GM12872 (cell line): ENCODE data around the gene CAPZA1.

Experiments
- TF ChIP-seq, protein P1 (sequence below): IDR thresholded peaks from 3 replicates; pipeline ENCODE4 v1.5.1; 2011; ENCODE audit warnings: low read depth, mild to moderate bottlenecking, low read length, moderate library complexity; ENCODE audit not compliant: insufficient read depth

The CAPZA1 gene

DNA sequence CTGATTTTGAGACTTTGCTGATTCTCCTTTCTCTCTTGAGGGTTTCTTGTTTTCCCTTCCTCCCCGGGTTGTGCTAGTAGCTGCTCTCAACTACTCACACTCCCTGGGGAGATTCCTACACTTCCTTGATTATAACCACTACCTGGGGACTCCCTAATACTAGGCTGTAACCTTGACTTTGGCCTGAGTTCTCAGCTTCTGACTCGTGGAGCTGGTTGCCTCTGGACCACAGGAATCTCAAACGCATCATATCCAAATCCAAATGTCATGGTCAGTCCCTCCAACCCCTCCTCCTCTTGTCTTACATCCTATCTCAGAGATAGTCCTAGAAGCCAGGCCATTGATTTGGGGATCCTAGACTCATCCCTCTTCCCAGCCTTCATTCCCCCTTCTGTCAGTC, 66.8 kb downstream of the CAPZA1 start:
- TF ChIP-seq, protein P1, sequence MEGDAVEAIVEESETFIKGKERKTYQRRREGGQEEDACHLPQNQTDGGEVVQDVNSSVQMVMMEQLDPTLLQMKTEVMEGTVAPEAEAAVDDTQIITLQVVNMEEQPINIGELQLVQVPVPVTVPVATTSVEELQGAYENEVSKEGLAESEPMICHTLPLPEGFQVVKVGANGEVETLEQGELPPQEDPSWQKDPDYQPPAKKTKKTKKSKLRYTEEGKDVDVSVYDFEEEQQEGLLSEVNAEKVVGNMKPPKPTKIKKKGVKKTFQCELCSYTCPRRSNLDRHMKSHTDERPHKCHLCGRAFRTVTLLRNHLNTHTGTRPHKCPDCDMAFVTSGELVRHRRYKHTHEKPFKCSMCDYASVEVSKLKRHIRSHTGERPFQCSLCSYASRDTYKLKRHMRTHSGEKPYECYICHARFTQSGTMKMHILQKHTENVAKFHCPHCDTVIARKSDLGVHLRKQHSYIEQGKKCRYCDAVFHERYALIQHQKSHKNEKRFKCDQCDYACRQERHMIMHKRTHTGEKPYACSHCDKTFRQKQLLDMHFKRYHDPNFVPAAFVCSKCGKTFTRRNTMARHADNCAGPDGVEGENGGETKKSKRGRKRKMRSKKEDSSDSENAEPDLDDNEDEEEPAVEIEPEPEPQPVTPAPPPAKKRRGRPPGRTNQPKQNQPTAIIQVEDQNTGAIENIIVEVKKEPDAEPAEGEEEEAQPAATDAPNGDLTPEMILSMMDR: no peak

DNA sequence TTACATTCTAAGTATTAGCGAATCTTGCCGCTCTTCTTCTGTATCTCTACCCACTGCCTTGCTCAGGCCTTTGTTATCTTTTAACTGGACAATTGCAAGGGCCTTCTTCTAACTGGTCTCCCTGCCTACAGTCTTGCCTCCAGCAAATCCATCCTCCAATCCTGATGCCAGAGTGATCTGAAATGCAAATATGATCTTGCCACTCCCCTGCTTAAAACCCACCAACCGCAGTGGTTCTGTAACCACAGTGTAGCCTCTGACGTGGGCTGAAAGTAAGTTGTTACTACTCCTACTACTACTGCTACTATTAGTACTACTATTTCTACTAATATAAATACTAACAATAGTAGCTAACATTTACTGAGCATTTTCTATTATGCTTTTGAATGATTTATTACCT, 67.2 kb downstream of the CAPZA1 start:
- TF ChIP-seq, protein P1: no peak

DNA sequence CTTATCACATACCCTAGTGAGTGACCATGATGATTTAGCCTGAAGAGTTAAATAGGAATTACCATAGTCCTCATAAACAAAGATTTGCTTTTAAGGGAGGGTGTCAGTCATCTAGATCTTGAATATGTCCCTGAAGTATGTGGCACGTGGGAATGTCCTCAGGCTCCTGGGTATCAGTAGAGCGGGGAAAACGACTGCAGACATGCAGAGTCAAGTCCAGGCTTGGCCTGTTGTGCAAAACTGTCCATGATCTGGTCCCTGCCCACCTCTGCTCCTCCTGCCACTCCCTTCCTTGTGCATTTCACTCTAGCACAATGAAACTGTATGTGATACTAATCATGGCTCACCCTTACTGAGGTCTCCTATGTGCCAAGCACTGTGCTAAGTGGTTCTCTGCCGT, 67.7 kb downstream of the CAPZA1 start:
- TF ChIP-seq, protein P1: no peak

DNA sequence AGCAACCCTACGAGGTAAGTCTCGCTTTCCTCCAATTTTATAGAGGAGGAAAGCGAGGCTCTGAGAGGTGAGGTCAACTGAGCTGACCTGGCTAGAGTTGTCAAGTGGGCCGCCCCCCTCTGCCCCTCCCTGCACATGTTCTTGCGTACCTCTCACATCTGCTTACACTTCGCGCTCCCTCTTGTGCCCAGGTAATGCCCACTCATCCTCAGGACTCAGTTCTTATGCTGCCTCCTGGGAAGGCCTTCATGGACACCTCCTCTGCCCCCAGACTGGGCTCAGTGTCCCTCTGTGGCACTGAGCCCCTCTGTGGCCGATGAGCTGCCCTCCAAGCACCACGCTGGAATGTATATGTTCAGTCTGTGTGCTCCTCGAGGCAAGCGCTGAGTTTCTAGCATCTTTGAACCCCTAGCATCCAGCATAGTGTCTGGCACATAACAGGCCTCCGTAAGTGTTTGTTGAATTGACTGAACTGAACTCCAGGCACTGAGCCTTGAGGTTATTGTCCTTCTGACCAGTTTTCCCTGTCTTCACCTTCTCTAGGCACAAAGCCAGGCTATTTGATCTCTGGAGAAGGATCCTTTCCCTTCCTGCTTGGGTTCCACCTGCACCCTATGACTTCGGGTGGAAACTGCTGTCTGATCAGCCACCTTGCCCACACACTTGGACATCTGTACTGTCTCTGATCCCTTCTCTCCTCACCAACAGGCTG, 68.3 kb downstream of the CAPZA1 start:
- TF ChIP-seq, protein P1: no peak

DNA sequence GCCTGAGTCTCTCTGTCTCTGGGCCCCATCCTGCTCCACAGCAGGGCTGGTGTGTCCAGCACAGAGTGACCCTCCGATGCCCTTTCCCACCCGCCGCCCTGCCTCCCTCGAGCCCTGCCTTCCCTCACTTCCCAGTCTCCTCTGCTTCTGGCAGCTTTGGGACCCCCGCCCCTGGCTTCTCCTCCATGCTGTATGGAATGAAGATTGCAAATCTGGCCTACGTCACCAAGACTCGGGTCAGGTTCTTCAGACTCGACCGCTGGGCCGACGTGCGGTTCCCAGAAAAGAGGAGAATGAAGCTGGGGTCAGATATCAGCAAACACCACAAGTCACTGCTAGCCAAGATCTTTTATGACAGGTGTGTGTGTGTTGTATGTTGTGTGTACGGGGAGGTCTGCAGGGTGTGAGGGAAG, 69.2 kb downstream of the CAPZA1 start:
- TF ChIP-seq, protein P1: no peak

DNA sequence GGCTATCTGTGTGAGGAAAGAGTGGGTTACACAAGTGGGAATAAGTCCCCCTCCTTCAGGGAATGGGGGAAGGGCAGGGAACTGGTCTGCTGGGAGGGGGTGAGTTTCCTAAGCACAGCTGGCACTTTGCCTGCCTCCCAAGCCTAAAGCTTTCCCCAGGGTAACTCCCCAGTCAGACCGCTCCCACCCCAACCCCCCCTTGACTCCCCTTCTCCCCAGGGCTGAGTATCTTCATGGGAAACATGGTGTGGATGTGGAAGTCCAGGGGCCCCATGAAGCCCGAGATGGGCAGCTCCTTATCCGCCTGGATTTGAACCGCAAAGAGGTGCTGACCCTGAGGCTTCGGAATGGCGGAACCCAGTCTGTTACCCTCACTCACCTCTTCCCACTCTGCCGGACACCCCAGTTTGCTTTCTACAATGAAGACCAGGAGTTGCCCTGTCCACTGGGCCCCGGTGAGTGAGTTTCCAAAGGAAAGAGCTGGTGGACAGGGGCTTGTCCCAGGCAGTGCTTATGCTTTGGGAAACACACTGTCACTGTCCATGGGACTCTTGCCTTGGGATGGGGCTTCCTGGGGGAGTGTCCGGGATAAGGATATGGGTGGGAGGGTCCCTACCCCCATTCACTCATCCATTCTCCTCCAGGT, 69.7 kb downstream of the CAPZA1 start:
- TF ChIP-seq, protein P1: no peak

DNA sequence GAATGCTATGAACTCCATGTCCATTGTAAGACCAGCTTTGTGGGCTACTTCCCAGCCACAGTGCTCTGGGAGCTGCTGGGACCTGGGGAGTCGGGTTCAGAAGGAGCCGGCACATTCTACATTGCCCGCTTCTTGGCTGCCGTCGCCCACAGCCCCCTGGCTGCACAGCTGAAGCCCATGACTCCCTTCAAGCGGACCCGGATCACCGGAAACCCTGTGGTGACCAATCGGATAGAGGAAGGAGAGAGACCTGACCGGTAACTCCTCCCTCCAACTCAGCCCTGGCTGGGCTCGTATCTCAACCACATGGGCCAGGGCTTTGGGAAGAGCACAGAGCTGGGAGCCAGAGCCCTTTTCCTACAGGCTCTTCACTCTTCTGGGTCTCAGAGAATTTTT, 70.2 kb downstream of the CAPZA1 start:
- TF ChIP-seq, protein P1: no peak
